Upper lobe of left lung (tissue), 6 donors: ENCODE data around the gene ZNF502. TPM values are rescaled to one million over a fixed set of nuclear protein-coding genes. Genes with fewer than 3 reads are reported as not detected.

ENCODE experiments used
- ATAC-seq, 2 donors: fragments of 200-7000 bp; cut with Tn5 transposase; one replicate each; pipeline ENCODE4 v1.9.1; 2022; ENCODE audit warnings: mild to moderate bottlenecking in 2 of 2, moderate library complexity in 2 of 2; ENCODE audit not compliant: low FRiP score in 2 of 2
- DNase-seq, 2 donors: peaks; one replicate each; pipeline ENCODE4 v3.0.0-alpha.2; 2019 to 2020
- H3K27ac ChIP-seq, 4 donors: fragments of 200-600 bp; sonication (generic); one replicate each; pipeline ENCODE4 v1.5.1; 2016 to 2019
- H3K27me3 ChIP-seq, 4 donors: fragments of 200-600 bp; sonication (generic); one replicate each; pipeline ENCODE4 v1.5.1; 2017 to 2019
- H3K36me3 ChIP-seq, 4 donors: fragments of 200-600 bp; sonication (generic); one replicate each; pipeline ENCODE4 v1.5.1; 2016 to 2019
- H3K4me1 ChIP-seq, 4 donors: fragments of 200-600 bp; sonication (generic); one replicate each; pipeline ENCODE4 v1.5.1; 2018 to 2019
- H3K4me3 ChIP-seq, 4 donors: fragments of 200-600 bp; sonication (generic); one replicate each; pipeline ENCODE4 v1.5.1; 2017 to 2019; ENCODE audit warnings: mild to moderate bottlenecking in 2 of 4, moderate library complexity in 1 of 4
- H3K9me3 ChIP-seq, 4 donors: fragments of 200-600 bp; sonication (generic); one replicate each; pipeline ENCODE4 v1.5.1; 2018 to 2019
- EP300 ChIP-seq, 4 donors: sonication (generic); formaldehyde crosslinking; IDR thresholded peaks; one replicate each; pipeline ENCODE4 v1.5.1; 2017; ENCODE audit warnings: antibody characterized with exemption in 4 of 4, control low read depth in 2 of 4
- POLR2A ChIP-seq, 4 donors: fragments of 450-650 bp; IDR thresholded peaks; one replicate each; pipeline ENCODE4 v1.5.1; 2016 to 2017; ENCODE audit warnings: antibody characterized with exemption in 4 of 4, mild to moderate bottlenecking in 2 of 4
- POLR2AphosphoS5 ChIP-seq, 2 donors: sonication (generic); formaldehyde crosslinking; IDR thresholded peaks; one replicate each; pipeline ENCODE4 v1.5.1; 2017; ENCODE audit warnings: antibody characterized with exemption in 2 of 2
- WGBS, 2 donors: methylation state at CpG; one replicate each; pipeline ENCODE4 v1.1.5; 2017 to 2018; 5-methylcytosine and 5-hydroxymethylcytosine counted together
- total RNA-seq, 6 donors: library from RNA; depleted of rRNA in 4 of 6; stranded (reverse); fragments of >200 nt in 4 of 6; gene quantifications; one replicate each; pipeline versions ENCODE4 v1.1.0 to v1.2.1, GENCODE V29; 2016 to 2021
- TF ChIP-seq, protein P1 (sequence below), 6 experiments: fragments of 450-650 bp in 4 of 6; fragments of 200-600 bp in 2 of 6; sonication (generic) in 2 of 6; IDR thresholded peaks; one replicate each; pipeline ENCODE4 v1.5.1; 2016 to 2019; ENCODE audit warnings: antibody characterized with exemption in 6 of 6
- donor health status: DM: no; HTN: no; CAD: no; lungs with moderate emphysema.
- donor health status: DM: no; HTN: yes; CAD: no; lungs with severe emphysema.

ZNF502 gene
- total RNA-seq, 6 donors from 2014 or later: 1.00 to 4.7 (median 3.7) TPM

DNA sequence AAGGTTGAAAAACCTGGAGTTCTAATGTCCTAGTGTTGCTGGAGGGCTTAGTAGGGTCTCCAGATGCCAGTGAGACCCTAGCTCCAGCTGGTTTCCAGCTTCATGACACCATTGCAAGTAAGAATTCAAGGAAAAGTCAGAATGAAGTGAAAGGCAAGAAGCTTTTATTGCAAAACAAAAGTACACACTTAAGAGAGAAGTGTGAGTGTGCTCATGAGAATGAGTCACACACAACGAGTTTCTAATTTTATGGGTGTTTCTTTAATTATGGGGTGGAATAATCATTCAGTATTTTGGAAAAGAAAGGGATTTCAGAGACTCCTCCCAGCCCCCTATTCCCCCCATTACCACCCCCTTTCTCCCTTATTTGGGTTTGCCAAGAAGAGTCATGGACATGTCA lies 24.6 kb upstream of the ZNF502 start:
- no peak for ATAC-seq

DNA sequence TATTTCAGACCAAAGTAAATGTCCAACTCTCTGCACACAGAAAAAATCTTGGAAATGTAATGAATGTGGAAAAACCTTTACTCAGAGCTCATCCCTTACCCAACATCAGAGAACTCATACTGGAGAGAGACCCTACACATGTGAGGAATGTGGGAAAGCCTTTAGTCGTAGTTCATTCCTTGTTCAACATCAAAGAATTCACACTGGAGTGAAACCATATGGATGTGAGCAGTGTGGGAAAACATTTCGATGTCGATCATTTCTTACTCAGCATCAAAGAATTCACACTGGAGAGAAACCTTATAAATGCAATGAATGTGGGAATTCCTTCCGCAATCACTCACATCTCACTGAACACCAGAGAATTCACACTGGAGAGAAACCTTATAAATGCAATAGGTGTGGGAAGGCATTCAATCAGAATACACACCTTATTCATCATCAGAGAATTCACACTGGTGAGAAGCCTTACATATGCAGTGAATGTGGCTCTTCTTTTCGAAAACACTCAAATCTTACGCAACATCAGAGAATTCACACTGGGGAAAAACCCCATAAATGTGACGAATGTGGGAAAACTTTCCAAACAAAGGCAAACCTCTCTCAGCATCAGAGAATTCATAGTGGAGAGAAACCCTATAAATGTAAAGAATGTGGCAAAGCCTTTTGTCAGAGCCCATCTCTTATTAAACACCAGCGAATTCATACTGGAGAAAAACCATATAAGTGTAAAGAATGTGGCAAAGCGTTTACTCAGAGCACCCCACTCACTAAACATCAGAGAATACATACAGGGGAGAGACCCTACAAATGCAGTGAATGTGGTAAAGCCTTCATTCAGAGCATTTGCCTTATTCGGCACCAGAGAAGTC lies 9.0 kb downstream of the ZNF502 start:
- H3K4me1 ChIP-seq: no peaks in the 10 kb centered on the region
- peaks cover 6 to 50% (median 25%) of the 10 kb centered on the region in 4 donors for H3K36me3 ChIP-seq
- DNase-seq (no peak), ATAC-seq (no peak)
- peaks cover 77 to 100% (median 93%) of the 10 kb centered on the region in 4 donors for H3K9me3 ChIP-seq
- no peak for TF ChIP-seq POLR2AphosphoS5 (IDR thresholded peaks at IDR 0.05)
- WGBS, 2 donors: 94 to 96% methylated on average over 10 of the region's 10 CpGs
- H3K4me3 ChIP-seq: no peak overlapping the region
- H3K27me3 ChIP-seq: no peaks in the 10 kb centered on the region
- no peak overlapping the region for H3K27ac ChIP-seq

More for the DNA sequence above, 24.6 kb upstream of the ZNF502 start:
- no peak overlapping the region for H3K27ac ChIP-seq
- H3K4me3 ChIP-seq: no peak overlapping the region
- DNase-seq: no peak
- peaks cover 0 to 5% (median 2%) of the 10 kb centered on the region in 4 donors for H3K9me3 ChIP-seq
- WGBS, 2 donors: 37 to 46% methylated on average over 1 of the region's 1 CpG
- H3K4me1 ChIP-seq: peaks cover 0 to 16% (median 12%) of the 10 kb centered on the region in 4 donors
- TF ChIP-seq EP300 (IDR thresholded peaks at IDR 0.05): peak in 1 of 4 donors; percentile 56
- no peak for TF ChIP-seq POLR2A (IDR thresholded peaks at IDR 0.05)
- H3K36me3 ChIP-seq: no peaks in the 10 kb centered on the region
- H3K27me3 ChIP-seq: no peaks in the 10 kb centered on the region

DNA sequence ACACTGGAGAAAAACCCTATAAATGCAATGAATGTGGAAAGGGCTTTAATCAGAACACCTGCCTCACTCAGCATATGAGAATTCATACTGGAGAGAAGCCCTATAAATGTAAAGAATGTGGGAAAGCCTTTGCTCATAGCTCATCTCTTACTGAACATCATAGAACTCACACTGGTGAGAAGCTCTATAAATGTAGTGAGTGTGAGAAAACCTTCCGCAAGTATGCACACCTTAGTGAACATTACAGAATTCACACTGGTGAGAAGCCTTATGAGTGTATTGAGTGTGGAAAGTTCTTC lies 9.6 kb downstream of the ZNF502 start:
- Histone ChIP-seq H3K36me3 (peaks cover 6 to 48% (median 25%) of the 10 kb centered on the region in 4 donors), H3K27me3 (no peaks in the 10 kb centered on the region), H3K9me3 (peaks cover 77 to 100% (median 93%) of the 10 kb centered on the region in 4 donors), H3K27ac (no peak overlapping the region), H3K4me1 (no peaks in the 10 kb centered on the region), H3K4me3 (no peak overlapping the region)
- no peak for ATAC-seq
- no peak for DNase-seq
- TF ChIP-seq EP300 (IDR thresholded peaks at IDR 0.05): no peak
- TF ChIP-seq, protein P1, sequence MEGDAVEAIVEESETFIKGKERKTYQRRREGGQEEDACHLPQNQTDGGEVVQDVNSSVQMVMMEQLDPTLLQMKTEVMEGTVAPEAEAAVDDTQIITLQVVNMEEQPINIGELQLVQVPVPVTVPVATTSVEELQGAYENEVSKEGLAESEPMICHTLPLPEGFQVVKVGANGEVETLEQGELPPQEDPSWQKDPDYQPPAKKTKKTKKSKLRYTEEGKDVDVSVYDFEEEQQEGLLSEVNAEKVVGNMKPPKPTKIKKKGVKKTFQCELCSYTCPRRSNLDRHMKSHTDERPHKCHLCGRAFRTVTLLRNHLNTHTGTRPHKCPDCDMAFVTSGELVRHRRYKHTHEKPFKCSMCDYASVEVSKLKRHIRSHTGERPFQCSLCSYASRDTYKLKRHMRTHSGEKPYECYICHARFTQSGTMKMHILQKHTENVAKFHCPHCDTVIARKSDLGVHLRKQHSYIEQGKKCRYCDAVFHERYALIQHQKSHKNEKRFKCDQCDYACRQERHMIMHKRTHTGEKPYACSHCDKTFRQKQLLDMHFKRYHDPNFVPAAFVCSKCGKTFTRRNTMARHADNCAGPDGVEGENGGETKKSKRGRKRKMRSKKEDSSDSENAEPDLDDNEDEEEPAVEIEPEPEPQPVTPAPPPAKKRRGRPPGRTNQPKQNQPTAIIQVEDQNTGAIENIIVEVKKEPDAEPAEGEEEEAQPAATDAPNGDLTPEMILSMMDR (IDR thresholded peaks at IDR 0.05): no peak
- no peak for TF ChIP-seq POLR2AphosphoS5 (IDR thresholded peaks at IDR 0.05)
- no peak for TF ChIP-seq POLR2A (IDR thresholded peaks at IDR 0.05)
- WGBS, 2 donors: 92 to 100% methylated on average over 1 of the region's 1 CpG

DNA sequence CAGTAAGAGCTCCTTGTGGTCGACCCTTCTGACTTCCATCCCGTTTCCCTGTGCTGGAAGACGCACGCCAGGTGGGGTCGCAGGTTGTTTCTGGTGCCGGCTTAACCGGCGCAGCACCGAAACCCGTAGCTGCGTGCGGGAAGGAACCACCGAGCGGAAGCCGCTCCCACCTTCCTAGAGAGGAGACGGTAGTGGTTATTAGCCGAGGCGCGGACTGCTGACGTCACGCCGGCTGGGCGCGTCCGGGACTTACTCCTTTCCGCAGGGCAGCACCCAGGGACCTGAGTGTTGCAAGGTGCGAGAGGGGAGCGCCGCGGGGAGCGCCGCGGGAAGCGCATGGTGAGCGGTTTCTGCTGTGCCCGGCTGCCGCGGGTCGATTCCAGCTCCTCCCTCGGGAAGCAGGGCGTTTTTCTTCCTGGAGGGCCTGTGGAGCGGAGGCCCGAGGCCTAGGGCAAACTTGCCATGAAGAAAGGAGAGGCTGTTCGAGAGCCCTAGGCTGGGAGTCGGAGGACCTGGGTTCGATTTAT lies 17.0 kb downstream of the ZNF502 start, which contains the start of gene ZNF501:
Gene ZNF501, plus strand, starts transcription at position 252 of the 527 bp plus-strand sequence. CDS start 4,787 bp downstream, outside the sequence.
- Histone ChIP-seq H3K27me3 (no peaks in the 10 kb centered on the region), H3K27ac (peak within 1 kb of the TSS; percentile 15 to 59 (median 54)), H3K36me3 (peaks cover 0 to 31% (median 23%) of the 10 kb centered on the region in 4 donors), H3K4me1 (peaks cover 4 to 16% (median 9%) of the 10 kb centered on the region in 4 donors), H3K4me3 (peak within 1 kb of the TSS; percentile 69 to 77 (median 72)), H3K9me3 (peaks cover 27 to 100% (median 76%) of the 10 kb centered on the region in 4 donors)
- peak; percentile 95 to 99 for ATAC-seq
- peak; percentile 45 to 79 for TF ChIP-seq POLR2AphosphoS5 (IDR thresholded peaks at IDR 0.05)
- TF ChIP-seq EP300 (IDR thresholded peaks at IDR 0.05): peak in 1 of 4 donors; percentile 37
- TF ChIP-seq, protein P1 (IDR thresholded peaks at IDR 0.05): peak in 1 of 6 experiments; percentile 17
- peak in 1 of 4 donors; percentile 48 for TF ChIP-seq POLR2A (IDR thresholded peaks at IDR 0.05)
- 1% methylated on average over 31 to 36 of the region's 46 CpGs for WGBS, 2 donors
- peak; percentile 95 to 99 for DNase-seq

DNA sequence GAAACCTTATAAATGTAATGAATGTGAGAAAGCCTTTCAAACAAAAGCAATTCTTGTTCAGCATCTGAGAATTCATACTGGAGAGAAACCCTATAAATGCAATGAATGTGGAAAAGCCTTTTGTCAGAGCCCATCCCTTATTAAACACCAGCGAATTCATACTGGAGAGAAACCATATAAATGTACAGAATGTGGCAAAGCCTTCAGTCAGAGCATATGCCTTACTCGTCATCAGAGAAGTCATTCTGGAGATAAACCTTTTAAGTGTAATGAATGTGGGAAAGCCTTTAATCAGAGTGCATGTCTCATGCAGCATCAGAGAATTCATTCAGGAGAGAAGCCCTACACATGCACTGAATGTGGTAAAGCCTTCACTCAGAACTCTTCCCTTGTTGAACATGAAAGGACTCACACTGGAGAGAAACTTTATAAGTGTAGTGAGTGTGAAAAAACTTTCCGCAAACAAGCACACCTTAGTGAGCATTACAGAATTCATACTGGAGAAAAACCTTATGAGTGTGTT lies 22.2 kb downstream of the ZNF502 start:
- TF ChIP-seq EP300 (IDR thresholded peaks at IDR 0.05) (no peak), POLR2A (IDR thresholded peaks at IDR 0.05) (no peak), POLR2AphosphoS5 (IDR thresholded peaks at IDR 0.05) (no peak)
- TF ChIP-seq, protein P1 (IDR thresholded peaks at IDR 0.05): no peak
- Histone ChIP-seq H3K27ac (no peak overlapping the region), H3K4me3 (no peak overlapping the region), H3K36me3 (peaks cover 0 to 42% (median 28%) of the 10 kb centered on the region in 4 donors), H3K4me1 (peaks cover 0 to 8% (median 5%) of the 10 kb centered on the region in 4 donors), H3K27me3 (no peaks in the 10 kb centered on the region), H3K9me3 (peaks cover 68 to 98% (median 91%) of the 10 kb centered on the region in 4 donors)
- DNase-seq (no peak), ATAC-seq (no peak)
- 94 to 97% methylated on average over 3 of the region's 3 CpGs for WGBS, 2 donors
